Activated naive CD8-positive, alpha-beta T cell treated with anti-CD3 and anti-CD28 coated beads, Interleukin-2, amount 10 ng/mL, durations not matched to agents 7 days and 5 days (primary cell): ENCODE measurements around the gene ZNF888. TPM values are rescaled to one million over a fixed set of nuclear protein-coding genes. Genes with fewer than 3 reads are reported as not detected.
"Not testable (repeated sequence)": the region's sequence is repeated elsewhere in the genome, so short reads cannot be mapped to it uniquely, and the experiment has no call there.

Experiments used
- ATAC-seq: fragments of 150-1000 bp; cut with Tn5 transposase; one replicate; pipeline ENCODE4 v1.10.0; 2021; ENCODE audit warnings: low read depth, moderate library complexity
- POLR2A ChIA-PET: fragments of 350-600 bp; sonication (Branson Sonifier 250); formaldehyde crosslinking; loops from one replicate; lab custom pipeline; 2021; ENCODE audit warnings: antibody characterized with exemption; lab: Charles Lee
- DNase-seq: peaks from one replicate; pipeline ENCODE4 v3.0.0; 2021
- H3K27ac Mint-ChIP-seq: one replicate; pipeline ENCODE4 v1.8.0; 2022; ENCODE audit warnings: mild to moderate bottlenecking, mixed read lengths
- H3K27me3 Mint-ChIP-seq: one replicate; pipeline ENCODE4 v1.8.0; 2022; ENCODE audit warnings: mild to moderate bottlenecking, moderate library complexity, mixed read lengths
- H3K36me3 Mint-ChIP-seq: one replicate; pipeline ENCODE4 v1.8.0; 2021; ENCODE audit warnings: mild to moderate bottlenecking, mixed read lengths
- H3K4me1 Mint-ChIP-seq: one replicate; pipeline ENCODE4 v1.8.0; 2021; ENCODE audit warnings: mixed read lengths
- H3K4me3 Mint-ChIP-seq: one replicate; pipeline ENCODE4 v1.8.0; 2022; ENCODE audit warnings: mild to moderate bottlenecking, moderate library complexity, mixed read lengths
- H3K9me3 Mint-ChIP-seq: one replicate; pipeline ENCODE4 v1.8.0; 2021; ENCODE audit warnings: mixed read lengths
- total RNA-seq, 2 experiments: library from RNA; stranded (reverse); gene quantifications; one replicate each; pipeline ENCODE4 v1.2.3, GENCODE V29; 2021

The ZNF888 gene
- total RNA-seq, 2 experiments from 2014 or later, result 9.8 to 10.4 TPM

DNA sequence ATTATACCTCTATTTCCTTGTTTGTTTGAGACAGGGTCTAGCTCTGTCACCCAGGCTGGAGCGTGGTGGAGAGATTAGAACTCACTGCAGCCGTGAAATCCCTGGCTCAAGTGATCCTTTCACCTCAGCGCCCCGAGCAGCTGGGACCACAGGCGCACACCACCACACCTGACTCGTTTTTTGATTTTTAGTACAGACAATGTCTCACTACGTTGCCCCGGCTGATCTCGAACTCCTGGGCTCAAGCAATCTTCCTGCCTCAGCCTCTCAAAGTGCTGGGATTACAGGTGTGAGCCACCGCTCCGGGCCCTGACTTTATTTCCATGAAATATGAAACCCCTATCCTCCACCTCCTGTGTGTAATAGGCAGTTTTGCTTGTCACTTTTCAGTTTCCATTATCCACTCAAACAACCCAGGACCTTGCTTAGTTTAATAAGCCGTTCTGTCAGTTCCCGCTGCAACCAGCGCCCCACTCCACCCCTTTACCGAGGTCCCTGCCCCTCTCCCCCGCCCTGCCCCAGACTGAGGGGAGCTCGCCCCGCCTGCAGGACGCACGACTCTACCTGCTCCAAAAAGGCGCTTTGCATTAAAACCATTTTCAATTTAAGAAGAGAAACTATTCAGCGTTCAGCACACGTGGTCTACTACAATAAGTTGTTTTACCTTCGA, 22.6 kb upstream of the ZNF888 start:
- H3K27me3 Mint-ChIP-seq, result no peaks in the 10 kb centered on the region
- POLR2A ChIA-PET, result interaction anchor here (1.8 kb wide), 1 partner anchor 15 kb away, joined by 5 read pairs; no protein-coding TSS in a partner anchor
- peaks cover 10% of the 10 kb centered on the region for H3K4me1 Mint-ChIP-seq
- H3K27ac Mint-ChIP-seq, result no peak overlapping the region
- peaks cover 30% of the 10 kb centered on the region for H3K9me3 Mint-ChIP-seq
- DNase-seq, result no peak
- peaks cover 34% of the 10 kb centered on the region for H3K36me3 Mint-ChIP-seq
- ATAC-seq, result no peak
- no peak overlapping the region for H3K4me3 Mint-ChIP-seq

DNA sequence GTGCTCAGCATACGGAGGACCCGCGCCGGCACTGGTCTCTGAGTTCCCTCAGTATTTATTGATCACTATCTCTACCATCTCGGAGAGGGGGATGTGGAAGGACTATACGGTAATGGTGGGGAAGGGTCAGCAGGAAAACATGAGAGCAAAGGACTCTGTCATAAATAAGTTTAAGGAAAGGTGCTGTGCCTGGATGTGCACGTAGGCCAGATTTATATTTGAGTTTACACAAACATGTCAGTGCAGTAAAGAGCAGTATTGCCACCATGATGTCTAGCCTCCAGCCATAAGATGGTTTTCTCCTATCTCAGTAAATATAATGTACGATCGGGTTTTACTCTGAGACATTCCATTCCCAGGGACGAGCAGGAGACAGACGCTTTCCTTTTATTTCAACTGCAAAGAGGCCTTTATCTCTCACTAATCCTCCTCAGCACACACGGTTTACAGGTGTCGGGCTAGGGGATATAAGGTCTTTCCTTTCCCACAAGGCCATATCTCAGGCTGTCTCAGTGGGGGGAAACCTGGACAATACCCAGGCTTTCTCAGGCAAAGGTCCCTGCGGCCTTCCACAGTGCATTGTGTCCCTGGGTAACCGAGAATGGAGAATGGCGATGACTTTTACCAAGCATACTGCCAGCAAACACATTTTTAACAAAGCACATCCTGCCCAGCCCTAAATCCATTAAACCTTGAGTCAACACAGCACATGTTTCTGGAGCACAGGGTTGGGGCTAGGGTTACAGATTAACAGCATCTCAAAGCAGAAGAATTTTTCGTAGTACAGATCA, 21.7 kb upstream of the ZNF888 start:
- ATAC-seq, H3K27ac Mint-ChIP-seq, POLR2A ChIA-PET, DNase-seq, H3K4me1 Mint-ChIP-seq, H3K27me3 Mint-ChIP-seq, H3K4me3 Mint-ChIP-seq: not testable (repeated sequence)
- peaks cover 21% of the 10 kb centered on the region for H3K9me3 Mint-ChIP-seq
- H3K36me3 Mint-ChIP-seq, result peaks cover 28% of the 10 kb centered on the region

DNA sequence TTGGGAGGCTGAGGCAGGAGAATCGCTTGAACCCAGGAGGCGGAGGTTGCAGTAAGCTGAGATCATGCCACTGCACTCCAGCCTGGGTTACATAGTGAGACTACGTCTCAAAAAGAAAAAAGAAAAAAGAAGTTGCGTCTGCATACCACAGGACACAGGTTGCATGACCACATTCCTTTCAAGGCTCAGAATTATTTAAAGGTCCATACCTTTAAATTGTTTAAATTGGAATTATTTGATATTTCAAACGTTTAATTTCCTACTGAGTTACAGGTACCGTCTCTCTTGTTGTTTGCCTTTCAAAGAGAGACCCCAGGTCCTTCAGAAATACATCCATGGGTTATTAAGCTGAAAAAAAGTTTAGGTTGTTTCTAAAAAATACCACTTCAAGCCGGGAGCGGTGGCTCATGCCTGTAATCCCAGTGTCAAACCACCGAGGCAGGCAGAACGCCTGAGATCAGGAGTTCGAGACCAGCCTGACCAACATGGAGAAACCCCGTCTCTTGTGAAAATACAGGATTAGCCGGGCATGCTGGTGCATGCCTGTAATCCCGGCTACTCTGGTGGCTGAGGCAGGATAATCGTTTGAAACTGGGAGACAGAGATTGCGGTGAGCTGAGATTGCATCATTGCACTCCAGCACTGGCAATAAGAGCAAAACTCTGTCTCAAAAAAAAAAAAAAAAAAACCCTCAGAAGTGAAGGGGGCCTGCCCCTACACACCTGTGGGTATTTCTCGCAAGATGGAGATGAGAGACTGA, 20.8 kb upstream of the ZNF888 start:
- H3K9me3 Mint-ChIP-seq, result peaks cover 14% of the 10 kb centered on the region
- DNase-seq (no peak), ATAC-seq (no peak)
- POLR2A ChIA-PET, result interaction anchor here (1.5 kb wide), 1 partner anchor 17 kb away, joined by 5 read pairs; no protein-coding TSS in a partner anchor
- no peaks in the 10 kb centered on the region for H3K27me3 Mint-ChIP-seq
- H3K4me1 Mint-ChIP-seq, result peaks cover 13% of the 10 kb centered on the region
- H3K27ac Mint-ChIP-seq, result no peak overlapping the region
- H3K4me3 Mint-ChIP-seq, result no peak overlapping the region
- H3K36me3 Mint-ChIP-seq, result peaks cover 24% of the 10 kb centered on the region

DNA sequence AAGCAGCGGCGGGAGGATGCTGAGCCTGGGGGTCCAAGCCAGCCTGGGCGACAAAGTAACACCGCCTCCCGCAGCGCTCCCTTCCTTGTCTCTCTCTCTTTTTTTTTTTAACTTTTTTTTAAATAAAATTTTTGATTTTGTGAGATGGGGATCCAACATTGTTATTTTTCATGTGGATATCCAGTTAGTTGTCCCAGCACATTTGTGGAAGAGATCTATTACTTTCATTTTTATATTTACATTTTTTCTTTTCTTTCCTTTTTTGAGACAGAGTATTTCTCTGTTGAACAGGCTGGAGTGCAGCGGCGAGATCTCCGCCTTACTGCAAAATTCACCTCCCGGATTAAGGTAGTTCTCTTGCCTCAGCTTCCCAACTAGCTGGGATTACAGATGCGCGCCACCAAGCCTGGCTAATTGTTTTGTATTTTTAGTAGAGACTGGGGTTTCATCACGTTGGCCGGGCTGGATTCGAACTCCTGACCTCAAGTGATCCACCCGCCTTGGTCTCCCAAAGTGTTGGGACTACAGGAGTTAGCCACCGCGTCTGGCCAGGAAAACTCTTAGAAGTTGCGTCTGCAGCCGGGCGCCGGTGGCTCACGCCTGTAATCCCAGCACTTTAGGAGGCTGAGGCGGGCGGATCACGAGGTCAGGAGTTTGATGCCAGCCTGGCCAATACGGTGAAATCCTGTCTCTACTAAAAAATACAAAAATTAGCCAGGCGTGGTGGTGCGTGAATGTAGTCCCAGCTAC, 20.1 kb upstream of the ZNF888 start:
- H3K36me3 Mint-ChIP-seq, result peaks cover 31% of the 10 kb centered on the region
- ATAC-seq, result peak; percentile 37
- no peak for DNase-seq
- no peaks in the 10 kb centered on the region for H3K27me3 Mint-ChIP-seq
- H3K9me3 Mint-ChIP-seq, result peaks cover 20% of the 10 kb centered on the region
- peak overlapping the region; percentile 92 for H3K27ac Mint-ChIP-seq
- POLR2A ChIA-PET, result interaction anchor here (1.2 to 1.5 kb wide), 2 partner anchors 18 to 20 kb away, joined by 4 to 5 read pairs; partner anchors contain the start of gene ZNF816
- H3K4me3 Mint-ChIP-seq, result peak overlapping the region; percentile 96
- peaks cover 19% of the 10 kb centered on the region for H3K4me1 Mint-ChIP-seq

DNA sequence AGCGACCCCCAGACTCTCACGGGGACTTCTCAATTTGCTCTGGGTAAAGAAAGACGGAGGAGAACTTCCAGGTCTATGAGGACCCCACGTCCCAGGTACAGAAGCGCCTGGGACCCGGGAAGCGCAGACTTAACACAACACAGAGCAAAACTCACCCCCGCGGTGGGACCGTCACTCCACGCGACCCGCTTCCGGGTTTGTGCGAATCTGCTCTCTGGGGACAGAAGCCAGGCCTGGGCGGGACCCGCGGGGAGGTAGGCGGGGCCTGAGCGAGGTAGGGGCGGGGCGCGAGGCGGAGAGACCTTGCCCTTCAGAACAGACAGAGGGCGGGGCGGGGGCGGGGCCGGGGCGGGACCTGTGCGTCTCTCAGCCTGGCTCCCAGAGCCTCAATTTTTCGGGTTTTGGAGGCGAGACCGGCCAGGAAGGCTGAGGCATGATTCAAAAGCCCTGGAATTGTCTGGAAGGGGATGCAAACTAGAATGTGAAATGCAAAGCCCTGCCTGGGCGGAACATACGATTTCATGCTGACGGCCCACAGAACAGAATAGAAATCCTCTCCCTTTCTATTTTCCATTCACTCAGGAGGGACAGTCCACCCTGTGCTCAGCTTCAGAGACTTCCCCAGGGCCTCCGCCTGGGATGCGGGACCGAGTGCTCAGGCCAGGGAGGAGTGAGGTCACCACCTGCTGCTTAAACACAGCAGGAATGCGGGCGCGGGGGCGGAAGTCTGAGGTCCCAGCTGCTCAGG, 19.3 kb upstream of the ZNF888 start:
- Mint-ChIP-seq H3K4me3 (peak overlapping the region; percentile 96), H3K27me3 (no peaks in the 10 kb centered on the region), H3K36me3 (peaks cover 33% of the 10 kb centered on the region), H3K4me1 (peaks cover 20% of the 10 kb centered on the region), H3K9me3 (peaks cover 20% of the 10 kb centered on the region), H3K27ac (peak overlapping the region; percentile 92)
- ATAC-seq (peak; percentile 96), DNase-seq (peak; percentile 99)
- POLR2A ChIA-PET, result interaction anchor here (1.2 to 1.5 kb wide), 2 partner anchors 19 to 20 kb away, joined by 4 to 5 read pairs; partner anchors contain the start of gene ZNF816

DNA sequence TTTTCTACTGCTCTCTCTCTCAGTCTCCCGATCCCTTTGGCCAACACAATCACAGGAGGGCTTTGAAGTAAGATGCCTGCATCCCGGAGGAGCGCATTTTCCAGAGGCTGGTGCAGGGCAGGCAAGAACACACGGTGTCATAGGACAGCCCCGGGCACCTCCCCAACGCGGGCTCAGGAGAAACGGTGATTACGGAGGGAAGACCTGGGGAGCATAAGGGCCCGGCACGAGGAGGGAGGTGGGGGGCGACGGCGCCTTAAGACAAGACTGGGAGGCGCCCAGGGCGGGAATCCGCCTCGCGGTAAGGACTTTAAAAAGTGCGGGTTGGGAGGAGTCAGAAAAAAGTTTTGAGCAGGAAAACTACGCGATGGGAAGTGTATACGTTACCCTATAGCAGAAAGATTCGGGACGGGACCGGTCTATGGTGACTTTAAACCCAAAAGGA, 18.7 kb upstream of the ZNF888 start:
- H3K4me3 Mint-ChIP-seq, result peak overlapping the region; percentile 96
- POLR2A ChIA-PET, result interaction anchor here (0.7 kb wide), 2 partner anchors 28 to 453 kb away, joined by 4 to 5 read pairs; partner anchors contain the start of gene ZNF765
- peak; percentile 24 for ATAC-seq
- H3K4me1 Mint-ChIP-seq, result peaks cover 20% of the 10 kb centered on the region
- DNase-seq, result peak; percentile 48
- H3K27ac Mint-ChIP-seq, result peak overlapping the region; percentile 92
- H3K9me3 Mint-ChIP-seq, result peaks cover 18% of the 10 kb centered on the region
- H3K36me3 Mint-ChIP-seq, result peaks cover 36% of the 10 kb centered on the region
- H3K27me3 Mint-ChIP-seq, result no peaks in the 10 kb centered on the region

DNA sequence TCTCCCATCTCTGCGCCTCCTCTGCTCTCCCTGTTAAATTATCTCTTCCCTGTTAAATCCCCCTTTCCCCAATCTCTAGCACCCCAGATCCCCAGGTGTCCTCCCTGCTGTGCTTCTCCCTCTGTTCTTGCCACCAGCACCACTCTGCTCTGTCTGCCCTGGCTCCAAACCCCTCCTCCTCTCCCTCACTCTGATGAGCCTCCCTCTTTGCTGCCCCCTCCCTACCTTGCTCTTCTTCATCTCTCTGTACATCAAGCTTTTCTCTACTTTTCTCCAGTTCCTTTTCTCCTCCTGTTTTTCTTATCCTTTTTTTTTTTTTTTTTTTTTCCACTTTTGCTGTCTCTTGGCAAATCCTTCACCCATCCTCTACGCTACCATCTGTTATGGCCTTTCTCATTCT, 18.3 kb upstream of the ZNF888 start:
- POLR2A ChIA-PET, result interaction anchor here (0.6 to 0.7 kb wide), 3 partner anchors 29 to 752 kb away, joined by 4 to 5 read pairs (median 4); partner anchors contain the start of genes PPP2R1A and ZNF765
- H3K27ac Mint-ChIP-seq, result peak overlapping the region; percentile 92
- not testable (repeated sequence) for DNase-seq, H3K27me3 Mint-ChIP-seq, ATAC-seq
- peak overlapping the region; percentile 96 for H3K4me3 Mint-ChIP-seq
- H3K36me3 Mint-ChIP-seq, result peaks cover 40% of the 10 kb centered on the region
- H3K4me1 Mint-ChIP-seq, result peaks cover 22% of the 10 kb centered on the region
- peaks cover 21% of the 10 kb centered on the region for H3K9me3 Mint-ChIP-seq

DNA sequence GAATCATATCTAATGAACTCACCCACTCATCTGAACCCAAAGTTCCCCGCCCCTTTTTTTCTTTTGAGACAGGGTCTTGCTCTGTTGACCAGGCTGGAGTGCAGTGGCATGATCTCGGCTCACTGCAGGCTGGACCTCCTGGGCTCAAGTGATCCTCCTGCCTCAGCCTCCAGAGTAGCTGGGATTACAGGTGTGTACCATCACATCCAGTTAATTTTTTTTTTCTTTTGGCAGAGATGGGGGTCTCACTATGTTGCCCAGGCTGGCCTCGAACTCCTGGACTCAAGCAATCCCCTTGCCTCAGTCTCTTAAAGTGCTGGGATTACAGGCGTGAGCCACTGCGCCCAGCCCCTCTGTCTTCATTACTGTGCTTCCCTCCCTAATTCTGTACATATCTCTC, 17.7 kb upstream of the ZNF888 start:
- not testable (repeated sequence) for ATAC-seq, DNase-seq, H3K27me3 Mint-ChIP-seq
- H3K27ac Mint-ChIP-seq, result peak overlapping the region; percentile 92
- POLR2A ChIA-PET, result interaction anchor here (0.6 to 0.7 kb wide), 2 partner anchors 454 to 751 kb away, joined by 4 read pairs; partner anchors contain the start of genes PPP2R1A and ZNF765
- peak overlapping the region; percentile 96 for H3K4me3 Mint-ChIP-seq
- H3K4me1 Mint-ChIP-seq, result peaks cover 22% of the 10 kb centered on the region
- peaks cover 22% of the 10 kb centered on the region for H3K9me3 Mint-ChIP-seq
- peaks cover 46% of the 10 kb centered on the region for H3K36me3 Mint-ChIP-seq

DNA sequence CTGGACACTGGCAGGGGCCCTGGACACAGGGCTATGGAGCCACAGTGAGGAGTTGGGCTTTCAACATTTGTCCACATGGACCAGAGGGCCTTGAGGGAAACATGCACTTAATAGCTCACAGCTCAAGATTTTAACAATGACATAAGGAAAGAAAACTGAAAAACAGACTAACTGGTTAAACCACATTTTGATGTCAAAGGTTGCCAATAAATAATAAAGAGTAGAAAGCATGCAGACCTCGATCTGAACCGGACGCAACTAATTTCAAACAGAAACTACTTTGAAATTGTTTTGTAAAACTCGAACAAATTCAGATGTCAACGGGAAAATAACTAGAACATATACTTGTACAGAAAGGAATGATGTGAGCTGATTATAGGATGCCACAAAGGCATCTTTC, 15.5 kb upstream of the ZNF888 start:
- POLR2A ChIA-PET, result interaction anchor here (0.9 kb wide), 1 partner anchor 24 kb away, joined by 3 read pairs; no protein-coding TSS in a partner anchor
- H3K4me3 Mint-ChIP-seq, result peak overlapping the region; percentile 47
- H3K4me1 Mint-ChIP-seq, result peaks cover 22% of the 10 kb centered on the region
- H3K27me3 Mint-ChIP-seq, result no peaks in the 10 kb centered on the region
- ATAC-seq (no peak), DNase-seq (no peak)
- peak overlapping the region; percentile 76 for H3K27ac Mint-ChIP-seq
- peaks cover 56% of the 10 kb centered on the region for H3K36me3 Mint-ChIP-seq
- H3K9me3 Mint-ChIP-seq, result peaks cover 16% of the 10 kb centered on the region

DNA sequence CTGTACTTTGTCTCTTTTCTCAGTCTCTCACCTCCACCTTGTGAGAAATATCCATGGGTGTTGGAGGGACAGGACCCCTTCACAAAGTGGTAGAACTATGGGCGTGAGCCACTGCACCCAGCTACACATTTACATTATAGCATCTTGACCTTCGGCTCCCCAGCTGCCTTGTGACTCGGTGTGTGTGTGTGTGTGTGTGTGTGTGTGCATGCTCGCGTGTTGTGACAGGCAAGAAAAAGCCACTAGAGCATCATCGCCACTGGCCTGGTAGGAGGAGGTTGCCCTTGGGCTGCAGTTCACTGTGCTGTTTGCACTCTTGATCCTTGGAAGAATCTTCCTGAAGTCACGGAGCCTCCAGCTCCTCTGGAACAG, 13.7 kb upstream of the ZNF888 start:
- Mint-ChIP-seq H3K9me3 (peaks cover 28% of the 10 kb centered on the region), H3K36me3 (peaks cover 70% of the 10 kb centered on the region), H3K27me3 (no peaks in the 10 kb centered on the region), H3K27ac (no peak overlapping the region), H3K4me3 (no peak overlapping the region), H3K4me1 (peaks cover 22% of the 10 kb centered on the region)
- no peak for DNase-seq
- POLR2A ChIA-PET, result no interaction called here
- ATAC-seq, result no peak

DNA sequence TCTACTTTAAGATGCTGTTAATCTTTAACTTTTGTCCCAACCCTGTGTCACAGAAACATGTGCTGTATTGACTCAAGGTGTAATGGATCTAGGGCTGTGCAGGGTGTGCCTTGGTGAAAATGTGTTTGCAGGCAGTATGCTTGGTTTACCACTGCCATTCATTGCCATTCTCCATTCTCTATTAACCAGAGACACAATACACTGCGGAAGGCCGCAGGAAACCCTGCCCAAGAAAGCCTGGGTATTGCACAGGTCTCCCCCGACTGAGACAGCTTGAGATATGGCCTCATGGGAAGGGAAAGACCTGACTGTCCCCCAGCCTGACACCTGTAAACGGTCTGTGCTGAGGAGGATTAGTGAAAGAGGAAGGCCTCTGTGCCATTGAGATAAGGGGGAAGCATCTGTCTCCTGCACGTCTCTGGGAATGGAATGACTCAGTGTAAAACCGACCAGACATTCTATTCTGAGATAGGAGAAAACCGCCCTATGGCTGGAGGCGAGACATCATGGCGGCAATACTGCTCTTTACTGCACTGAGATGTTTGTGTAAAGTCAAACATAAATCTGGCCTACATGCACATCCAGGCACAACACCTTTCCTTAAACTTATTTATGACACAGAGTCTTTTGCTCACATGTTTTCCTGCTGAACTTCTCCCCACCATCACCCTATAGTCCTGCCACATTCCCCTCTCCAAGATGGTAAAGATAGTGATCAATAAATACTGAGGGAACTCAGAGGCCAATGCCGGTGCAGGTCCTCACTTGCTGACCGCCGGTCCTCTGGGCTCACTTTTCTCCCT, 13.1 kb upstream of the ZNF888 start:
- DNase-seq, result no peak
- Mint-ChIP-seq H3K36me3 (peaks cover 71% of the 10 kb centered on the region), H3K27me3 (no peaks in the 10 kb centered on the region), H3K4me3 (no peak overlapping the region), H3K9me3 (peaks cover 28% of the 10 kb centered on the region), H3K27ac (no peak overlapping the region), H3K4me1 (peaks cover 17% of the 10 kb centered on the region)
- POLR2A ChIA-PET, result no interaction called here
- no peak for ATAC-seq
